H4 (cell line): ENCODE measurements around the gene CTDSPL. TPM values are rescaled to one million over a fixed set of nuclear protein-coding genes. Genes with fewer than 3 reads are reported as not detected.

Source experiments
- total RNA-seq: library from RNA; depleted of rRNA; stranded (reverse); fragments of >200 nt; shearing (Covaris generic); gene quantifications from 2 replicates; pipeline ENCODE4 v1.2.3, GENCODE V29; 2014; rRNA removed

CTDSPL gene
- total RNA-seq, 1 experiment from 2014 or later: 11.0 TPM

Other genes starting within 250 kb of the CTDSPL start
- gene VILL, start 128.9 kb downstream of the CTDSPL start, total RNA-seq: not detected in 2 replicates
- gene PLCD1, start 167.8 kb downstream of the CTDSPL start, total RNA-seq: 2.7 and 7.6 TPM in 2 replicates
- gene DLEC1, start 177.3 kb downstream of the CTDSPL start, total RNA-seq: 0.10 TPM in 1 of 2 replicates, not detected in the other